ENCODE measurements around the gene CERS6. TPM values are rescaled to one million over a fixed set of nuclear protein-coding genes. Genes with fewer than 3 reads are reported as not detected.

The CERS6 gene
- total RNA-seq, 1 donor from 2014 or later, result 30.8 TPM

DNA sequence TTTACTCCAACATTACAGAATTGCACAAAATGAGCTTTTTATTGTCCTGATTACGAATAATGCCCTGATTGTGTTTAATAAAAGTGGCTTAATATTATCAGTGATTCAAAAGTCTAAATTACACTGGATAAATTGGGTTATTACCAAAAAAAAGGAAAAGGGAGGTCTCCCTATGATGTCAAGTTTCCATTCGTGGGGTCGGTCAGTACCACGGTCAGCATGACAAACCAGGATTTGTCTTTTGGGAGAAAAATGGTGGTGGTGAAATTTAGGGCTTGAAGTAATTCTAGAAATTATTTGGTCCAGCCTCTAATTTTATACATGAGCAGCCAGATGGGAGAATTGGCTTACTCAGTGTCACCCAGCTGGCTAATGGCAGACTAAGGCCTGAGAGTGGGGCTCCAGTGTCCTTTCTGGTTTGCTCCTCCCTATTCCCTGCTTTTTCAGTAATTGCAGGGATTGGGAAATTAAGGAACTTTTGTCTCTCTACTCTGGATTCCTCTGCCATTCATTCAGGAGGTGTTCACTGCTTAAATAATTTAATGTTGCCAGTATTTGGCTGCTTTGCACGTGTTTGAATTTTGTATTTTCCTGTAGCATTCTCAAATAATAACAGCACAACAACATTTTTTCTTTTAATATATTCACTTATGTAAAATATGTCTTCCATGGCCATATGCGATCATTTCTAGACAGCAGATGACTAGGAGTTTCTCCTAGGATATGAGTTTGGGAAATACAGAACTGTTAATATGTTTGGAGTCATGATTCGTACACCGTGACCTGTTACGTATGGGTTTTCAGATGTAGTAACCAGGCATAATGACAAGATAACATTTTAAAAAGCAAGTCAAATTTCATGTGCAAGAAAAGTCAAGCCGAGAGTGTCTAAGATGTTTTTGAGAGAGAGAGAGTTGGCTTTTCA is 217.5 kb downstream of the CERS6 start:
- H3K4me1 Mint-ChIP-seq (ENCODE audit: low read depth), result peaks cover 9% of the 10 kb centered on the region
- no peaks in the 10 kb centered on the region for H3K9me3 Mint-ChIP-seq (ENCODE audit: low read depth)
- H3K27me3 Mint-ChIP-seq (ENCODE audit: low read depth), result no peaks in the 10 kb centered on the region
- H3K4me3 Mint-ChIP-seq (ENCODE audit: unreplicated experiment), result no peak overlapping the region
- DNase-seq (ENCODE audit: low spot score), result no peak
- no peak overlapping the region for H3K27ac Mint-ChIP-seq (ENCODE audit: unreplicated experiment)
- H3K36me3 Mint-ChIP-seq (ENCODE audit: low read depth), result no peaks in the 10 kb centered on the region
- TF ChIP-seq, protein P1, sequence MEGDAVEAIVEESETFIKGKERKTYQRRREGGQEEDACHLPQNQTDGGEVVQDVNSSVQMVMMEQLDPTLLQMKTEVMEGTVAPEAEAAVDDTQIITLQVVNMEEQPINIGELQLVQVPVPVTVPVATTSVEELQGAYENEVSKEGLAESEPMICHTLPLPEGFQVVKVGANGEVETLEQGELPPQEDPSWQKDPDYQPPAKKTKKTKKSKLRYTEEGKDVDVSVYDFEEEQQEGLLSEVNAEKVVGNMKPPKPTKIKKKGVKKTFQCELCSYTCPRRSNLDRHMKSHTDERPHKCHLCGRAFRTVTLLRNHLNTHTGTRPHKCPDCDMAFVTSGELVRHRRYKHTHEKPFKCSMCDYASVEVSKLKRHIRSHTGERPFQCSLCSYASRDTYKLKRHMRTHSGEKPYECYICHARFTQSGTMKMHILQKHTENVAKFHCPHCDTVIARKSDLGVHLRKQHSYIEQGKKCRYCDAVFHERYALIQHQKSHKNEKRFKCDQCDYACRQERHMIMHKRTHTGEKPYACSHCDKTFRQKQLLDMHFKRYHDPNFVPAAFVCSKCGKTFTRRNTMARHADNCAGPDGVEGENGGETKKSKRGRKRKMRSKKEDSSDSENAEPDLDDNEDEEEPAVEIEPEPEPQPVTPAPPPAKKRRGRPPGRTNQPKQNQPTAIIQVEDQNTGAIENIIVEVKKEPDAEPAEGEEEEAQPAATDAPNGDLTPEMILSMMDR (IDR thresholded peaks at IDR 0.05), result no peak

DNA sequence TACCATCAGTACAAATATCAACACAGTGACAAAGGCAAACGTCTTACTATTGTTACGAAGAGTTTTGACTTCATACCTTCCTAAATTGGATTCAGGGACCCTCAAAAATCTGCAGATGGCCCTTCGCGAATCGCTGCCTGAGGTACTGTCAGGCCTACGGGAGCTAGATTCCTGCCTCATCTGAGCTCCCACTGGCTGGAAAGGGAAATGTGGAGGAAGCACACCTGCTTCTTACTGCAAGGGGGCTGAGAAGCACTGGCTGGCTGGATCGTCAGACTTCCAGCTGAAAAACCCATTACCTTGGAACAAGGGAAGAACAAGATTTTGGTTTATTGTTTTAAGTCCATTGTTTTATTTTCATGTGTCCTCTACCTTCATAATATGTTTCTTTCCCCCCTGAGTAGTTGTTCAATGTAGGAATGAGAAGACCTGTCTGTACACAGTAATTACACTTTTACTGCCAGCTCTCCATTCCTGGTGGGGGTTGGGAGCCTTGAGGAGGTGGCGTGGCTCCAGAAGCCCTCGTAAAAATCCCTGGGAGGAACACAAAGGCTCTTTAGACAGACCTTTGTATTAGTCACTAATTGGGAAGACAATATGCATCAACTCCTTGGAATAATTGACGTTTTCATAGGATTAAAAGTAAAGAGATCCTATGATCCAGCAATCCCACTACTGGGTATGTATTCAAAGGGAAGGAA is 222.2 kb downstream of the CERS6 start:
- DNase-seq (ENCODE audit: low spot score), result no peak
- Mint-ChIP-seq H3K4me3 (ENCODE audit: unreplicated experiment) (no peak overlapping the region), H3K27ac (ENCODE audit: unreplicated experiment) (no peak overlapping the region)

GRCh38 chr2:168679081-168679480 is 223.0 kb downstream of the CERS6 start:
- no peak for DNase-seq (ENCODE audit: low spot score)
- no peak overlapping the region for H3K27ac Mint-ChIP-seq (ENCODE audit: unreplicated experiment)
- TF ChIP-seq, protein P1 (IDR thresholded peaks at IDR 0.05), result no peak
- peaks cover 13% of the 10 kb centered on the region for H3K4me1 Mint-ChIP-seq (ENCODE audit: low read depth)
- H3K4me3 Mint-ChIP-seq (ENCODE audit: unreplicated experiment), result no peak overlapping the region
- no peaks in the 10 kb centered on the region for H3K27me3 Mint-ChIP-seq (ENCODE audit: low read depth)
- H3K36me3 Mint-ChIP-seq (ENCODE audit: low read depth), result peaks cover 2% of the 10 kb centered on the region
- no peaks in the 10 kb centered on the region for H3K9me3 Mint-ChIP-seq (ENCODE audit: low read depth)

More for the DNA sequence above, 222.2 kb downstream of the CERS6 start:
- TF ChIP-seq, protein P1 (IDR thresholded peaks at IDR 0.05), result no peak
- H3K4me1 Mint-ChIP-seq (ENCODE audit: low read depth), result peaks cover 5% of the 10 kb centered on the region
- H3K36me3 Mint-ChIP-seq (ENCODE audit: low read depth), result peaks cover 2% of the 10 kb centered on the region
- H3K9me3 Mint-ChIP-seq (ENCODE audit: low read depth), result no peaks in the 10 kb centered on the region
- no peaks in the 10 kb centered on the region for H3K27me3 Mint-ChIP-seq (ENCODE audit: low read depth)

DNA sequence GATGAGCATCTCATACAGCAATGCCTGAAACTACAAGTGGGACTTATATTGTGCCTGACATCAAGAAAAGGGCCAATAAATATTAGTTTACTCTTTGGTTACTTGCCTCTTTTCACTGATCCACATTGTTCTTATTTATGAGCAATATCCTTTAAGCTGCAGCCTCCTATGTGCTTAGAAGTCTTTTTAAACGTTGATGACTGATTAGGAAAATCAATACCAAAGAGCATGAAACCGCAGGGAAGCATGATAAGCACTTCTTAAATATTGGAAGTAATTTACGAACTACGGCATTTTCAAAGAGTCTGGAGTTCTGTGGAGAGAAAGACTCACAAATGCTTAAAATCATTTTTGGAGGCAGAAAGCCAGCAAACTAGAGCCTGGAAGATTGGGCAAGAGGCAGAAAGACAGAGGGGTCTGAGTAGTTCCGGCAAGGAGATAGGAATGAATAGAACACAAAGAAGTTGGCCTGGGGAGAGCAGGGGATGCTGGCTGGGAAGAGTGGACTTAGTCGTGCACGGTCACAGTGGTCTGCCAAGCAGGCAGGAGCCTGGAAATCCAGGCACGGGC is 223.8 kb downstream of the CERS6 start:
- peaks cover 18% of the 10 kb centered on the region for H3K4me1 Mint-ChIP-seq (ENCODE audit: low read depth)
- DNase-seq (ENCODE audit: low spot score), result no peak
- no peak overlapping the region for H3K4me3 Mint-ChIP-seq (ENCODE audit: unreplicated experiment)
- peaks cover 2% of the 10 kb centered on the region for H3K36me3 Mint-ChIP-seq (ENCODE audit: low read depth)
- no peak overlapping the region for H3K27ac Mint-ChIP-seq (ENCODE audit: unreplicated experiment)
- no peaks in the 10 kb centered on the region for H3K9me3 Mint-ChIP-seq (ENCODE audit: low read depth)
- TF ChIP-seq, protein P1 (IDR thresholded peaks at IDR 0.05), result no peak
- H3K27me3 Mint-ChIP-seq (ENCODE audit: low read depth), result no peaks in the 10 kb centered on the region

DNA sequence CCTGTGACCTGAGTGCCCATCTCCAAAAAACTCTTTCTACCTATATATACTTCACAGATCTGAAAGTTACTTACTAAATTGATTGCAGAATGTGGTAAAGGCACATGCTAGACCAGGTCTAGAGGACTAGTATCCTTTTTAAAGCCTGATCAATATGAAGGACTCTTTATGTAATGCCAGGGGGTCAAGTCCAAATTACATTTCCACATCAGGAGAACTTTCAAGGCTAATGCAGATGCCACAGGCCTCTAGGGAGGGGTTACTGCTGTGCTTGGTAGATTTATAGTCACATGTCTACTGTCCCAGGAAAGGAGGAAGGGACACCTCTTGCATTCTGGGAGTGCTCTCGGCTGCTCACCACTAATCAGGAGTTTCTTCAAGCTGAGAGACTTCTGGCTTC is 227.9 kb downstream of the CERS6 start:
- Mint-ChIP-seq H3K36me3 (ENCODE audit: low read depth) (no peaks in the 10 kb centered on the region), H3K4me3 (ENCODE audit: unreplicated experiment) (no peak overlapping the region), H3K4me1 (ENCODE audit: low read depth) (peaks cover 49% of the 10 kb centered on the region), H3K27ac (ENCODE audit: unreplicated experiment) (peak overlapping the region; percentile 69), H3K27me3 (ENCODE audit: low read depth) (no peaks in the 10 kb centered on the region), H3K9me3 (ENCODE audit: low read depth) (no peaks in the 10 kb centered on the region)
- no peak for DNase-seq (ENCODE audit: low spot score)
- TF ChIP-seq, protein P1 (IDR thresholded peaks at IDR 0.05), result no peak
